SW480 (cell line): Measurements from ENCODE around the gene JAKMIP1.

ENCODE experiments used
- DNase-seq: peaks from one replicate; pipeline ENCODE4 v3.0.0-alpha.2; 2016; ENCODE audit warnings: low spot score

Gene JAKMIP1

DNA sequence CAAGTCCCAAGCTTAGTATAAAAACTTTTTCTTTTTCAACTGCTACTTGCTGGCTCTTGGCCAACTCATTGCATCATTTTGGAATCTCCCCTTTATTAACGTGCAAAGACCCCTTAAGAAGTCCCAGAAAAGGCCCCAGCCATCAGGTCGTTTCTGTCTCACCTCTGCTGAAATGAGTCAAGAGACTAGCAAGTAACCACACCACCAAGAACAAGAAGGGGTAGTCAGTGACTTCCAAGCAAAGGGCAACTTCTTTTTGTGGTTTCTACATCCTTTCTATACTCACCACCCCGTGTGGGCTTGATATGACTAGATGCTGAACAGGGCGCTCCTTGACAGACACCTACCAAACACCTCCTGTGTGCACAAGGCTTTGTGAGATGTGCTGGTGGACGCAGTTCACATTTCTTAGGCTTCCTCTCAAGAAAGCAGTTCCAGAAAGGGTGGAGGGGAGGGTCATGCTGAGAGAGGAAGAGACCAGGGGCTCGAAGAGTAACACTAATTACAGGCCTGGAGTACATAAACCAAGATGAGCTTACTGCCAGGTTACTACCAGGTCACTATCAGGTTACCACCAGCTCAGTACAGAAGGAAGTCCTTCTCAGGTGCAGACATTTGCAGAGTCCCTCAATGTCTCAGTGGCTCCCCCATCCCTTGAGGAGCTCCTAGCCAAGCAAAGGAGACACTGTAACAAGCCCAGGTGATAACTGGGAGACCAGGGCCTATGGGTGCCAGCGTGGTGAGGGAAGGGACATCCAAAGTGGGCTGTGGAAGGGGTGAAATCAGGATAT, 19.3 kb downstream of the JAKMIP1 start:
- no peak for DNase-seq

DNA sequence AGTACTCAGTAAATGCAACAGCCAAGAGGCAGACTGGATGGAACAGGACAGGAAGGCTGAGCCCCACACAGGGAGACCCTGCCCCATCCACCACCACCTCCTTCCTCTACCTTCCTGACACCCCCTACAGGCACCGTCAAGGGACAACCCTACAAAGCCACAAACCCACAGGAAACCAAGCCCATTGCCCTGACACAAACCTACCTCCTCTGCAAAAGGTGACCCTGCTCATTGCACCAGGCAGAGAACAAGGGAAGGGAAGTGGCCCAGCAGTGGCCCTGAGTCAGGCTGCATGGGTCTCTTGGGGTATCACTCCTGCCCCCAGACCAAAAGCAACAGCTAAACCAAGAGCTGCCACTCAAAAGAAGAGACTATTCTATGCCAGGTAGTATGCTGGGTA, 21.0 kb downstream of the JAKMIP1 start:
- DNase-seq = no peak

DNA sequence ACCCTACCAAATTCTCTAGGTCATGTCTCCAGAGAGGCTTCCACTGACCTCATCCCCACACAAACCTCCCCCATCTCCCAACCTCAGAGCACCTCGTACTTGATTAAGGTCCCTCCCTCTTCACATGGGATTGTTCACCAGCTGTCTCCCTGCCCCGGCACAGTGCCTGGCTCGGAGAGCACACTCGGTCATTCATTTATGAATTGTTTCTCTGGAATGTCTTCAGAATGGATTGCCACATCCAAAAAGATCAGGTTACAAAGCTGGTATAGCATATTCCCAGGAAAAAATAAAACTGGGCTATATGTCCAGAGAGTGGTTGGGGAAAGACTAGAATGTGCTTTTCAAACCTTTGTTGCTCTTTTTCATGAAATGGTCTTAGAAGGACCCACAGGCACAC, 21.6 kb downstream of the JAKMIP1 start:
- DNase-seq = no peak

- no peak for DNase-seq
Observed at GRCh38 chr4:6177587-6178197, 22.7 kb downstream of the JAKMIP1 start.

DNA sequence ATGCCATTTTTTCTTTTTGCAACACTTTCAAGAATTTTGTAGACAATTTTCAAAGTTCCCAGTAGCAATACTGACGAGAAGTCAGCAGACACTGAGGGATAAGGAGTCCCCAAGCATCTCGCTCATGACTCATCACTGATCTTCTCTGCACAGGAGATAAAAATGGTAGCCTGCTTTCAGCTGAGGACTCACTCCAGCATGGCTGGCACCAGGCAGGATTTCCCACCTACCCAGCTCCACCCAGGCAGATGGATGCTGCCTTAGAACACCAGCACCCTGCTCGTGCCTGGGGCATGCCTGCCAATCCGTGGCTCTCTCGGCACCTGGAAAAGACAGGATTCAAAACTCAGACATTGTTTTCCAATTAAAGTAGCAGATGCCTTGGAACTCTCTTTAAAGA, 24.9 kb downstream of the JAKMIP1 start:
- no peak for DNase-seq

- no peak for DNase-seq
Observed at GRCh38 chr4:6172927-6173200, 27.5 kb downstream of the JAKMIP1 start.

DNA sequence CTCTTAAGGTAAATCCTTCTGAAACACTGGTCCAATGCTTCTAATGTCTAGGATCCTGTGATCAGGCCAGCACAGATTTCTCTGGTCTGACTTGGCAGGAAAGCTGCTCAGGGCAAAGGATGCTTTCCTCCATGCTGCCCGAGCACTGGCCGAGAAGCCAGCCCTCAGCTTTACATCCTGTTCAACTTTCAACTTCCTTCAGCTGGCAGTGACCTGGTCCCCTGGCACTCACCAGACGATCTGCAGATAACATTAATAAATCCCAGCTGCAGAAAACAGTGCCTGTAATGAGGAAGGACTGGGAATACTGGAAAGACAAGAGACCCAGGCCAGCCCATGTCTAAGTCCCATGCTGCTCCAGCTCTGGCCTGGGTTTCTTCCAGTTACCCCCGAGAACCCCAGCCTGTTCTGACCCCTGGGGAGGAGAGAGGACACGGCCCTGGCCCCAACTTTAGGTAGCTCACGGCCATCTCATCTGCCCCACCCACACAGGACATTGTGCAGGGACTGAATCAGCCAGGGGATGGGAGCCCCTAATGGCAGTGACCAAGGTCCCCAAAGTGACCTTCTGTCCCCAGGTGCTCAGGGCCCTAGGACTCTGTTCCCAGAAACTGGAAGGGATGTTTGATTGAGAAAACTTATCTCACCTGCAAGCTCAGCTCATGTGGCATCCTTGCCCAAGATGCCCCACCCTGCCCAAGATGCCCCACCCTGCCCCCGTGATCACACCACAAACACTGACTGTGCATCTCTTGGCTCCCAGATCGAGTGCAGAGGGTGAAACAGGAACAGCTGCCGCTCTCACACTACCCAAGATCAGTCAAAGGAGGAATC, 28.0 kb downstream of the JAKMIP1 start:
- no peak for DNase-seq

GRCh38 chr4:6169239-6169638, 31.1 kb downstream of the JAKMIP1 start:
- DNase-seq = no peak

DNA sequence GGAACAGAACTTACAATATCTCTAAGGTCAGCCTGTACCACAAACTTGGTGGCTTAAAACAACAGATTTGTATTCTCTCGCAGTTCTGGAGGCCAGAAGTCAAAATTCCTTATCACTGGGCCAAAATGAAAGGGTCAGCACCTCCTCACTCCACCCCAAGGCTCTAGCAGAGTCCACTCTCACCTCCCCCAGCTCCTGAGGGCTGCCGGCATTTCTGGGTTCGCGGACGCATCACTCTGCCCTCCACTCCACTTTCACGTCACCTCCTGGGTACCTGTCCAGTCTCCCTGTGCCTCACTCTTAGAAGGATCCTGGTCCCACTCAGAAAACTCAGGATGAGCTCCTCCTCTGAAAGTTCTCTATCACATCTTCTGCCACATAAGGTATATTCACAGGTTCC, 34.6 kb downstream of the JAKMIP1 start:
- DNase-seq = no peak

DNA sequence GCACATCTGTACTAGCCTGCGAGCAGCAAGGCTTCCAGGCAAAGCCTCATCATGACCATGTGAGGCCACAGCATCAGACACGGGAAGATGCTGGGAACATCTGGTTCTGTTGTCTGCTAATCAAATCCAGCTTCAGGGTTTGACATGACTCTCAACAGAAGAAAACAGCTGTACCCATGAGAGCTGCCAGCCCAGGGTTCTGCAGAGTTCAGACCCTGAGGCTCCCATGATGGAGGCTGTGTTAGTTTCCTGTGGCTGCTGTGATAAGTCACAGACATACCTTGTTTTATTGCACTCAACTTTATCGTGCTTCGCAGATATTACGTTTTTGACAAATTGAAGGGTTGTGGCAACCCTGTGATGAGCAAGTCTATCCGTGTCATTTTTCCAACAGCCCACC, 37.5 kb downstream of the JAKMIP1 start:
- DNase-seq = no peak

DNA sequence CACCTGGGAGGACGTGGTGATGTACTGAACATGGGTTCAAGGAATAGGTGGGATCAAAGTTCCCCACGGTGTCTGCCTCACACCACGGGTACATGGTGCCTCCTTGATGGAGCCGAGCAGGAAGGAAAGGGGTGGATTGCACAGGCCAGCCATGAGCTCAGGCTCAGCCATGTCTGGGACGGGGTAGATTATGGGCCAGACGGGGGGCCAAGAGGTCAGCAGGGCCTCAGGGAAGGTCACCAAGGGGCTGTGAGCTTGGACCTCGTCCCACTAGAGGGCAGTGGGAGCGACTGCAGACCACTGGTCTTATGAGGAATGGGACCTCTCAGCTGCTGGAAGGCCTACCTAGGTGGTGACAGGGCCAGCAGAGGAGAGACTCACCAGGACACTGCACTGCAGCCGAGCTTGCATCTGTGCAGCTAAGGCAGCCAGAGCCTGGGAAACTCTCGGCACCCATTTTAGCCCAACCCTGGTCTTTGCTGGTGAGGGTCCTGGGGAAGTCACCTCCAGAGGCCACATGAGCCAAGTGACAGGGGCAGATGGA, 38.4 kb downstream of the JAKMIP1 start:
- no peak for DNase-seq

DNA sequence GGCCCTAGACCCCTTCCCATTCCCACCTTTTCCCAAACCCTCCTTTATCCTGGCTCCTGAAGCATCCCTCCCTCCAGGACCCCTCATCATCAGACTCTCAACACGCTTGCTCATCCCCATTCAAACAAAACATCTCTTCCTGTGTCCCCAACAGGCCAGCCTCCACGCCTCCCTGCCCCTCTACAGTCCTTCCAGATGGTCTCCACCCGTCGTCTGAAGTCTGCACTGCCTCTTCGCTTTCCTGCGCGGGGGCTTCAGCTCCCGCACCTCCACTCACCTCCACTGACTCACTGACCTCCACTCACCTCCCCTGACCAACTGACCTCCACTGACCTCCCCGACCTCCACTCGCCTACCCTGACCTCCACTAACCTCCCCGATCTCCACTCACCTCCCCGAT, 39.8 kb downstream of the JAKMIP1 start:
- no peak for DNase-seq

GRCh38 chr4:6157926-6158325, 42.4 kb downstream of the JAKMIP1 start:
- no peak for DNase-seq

DNA sequence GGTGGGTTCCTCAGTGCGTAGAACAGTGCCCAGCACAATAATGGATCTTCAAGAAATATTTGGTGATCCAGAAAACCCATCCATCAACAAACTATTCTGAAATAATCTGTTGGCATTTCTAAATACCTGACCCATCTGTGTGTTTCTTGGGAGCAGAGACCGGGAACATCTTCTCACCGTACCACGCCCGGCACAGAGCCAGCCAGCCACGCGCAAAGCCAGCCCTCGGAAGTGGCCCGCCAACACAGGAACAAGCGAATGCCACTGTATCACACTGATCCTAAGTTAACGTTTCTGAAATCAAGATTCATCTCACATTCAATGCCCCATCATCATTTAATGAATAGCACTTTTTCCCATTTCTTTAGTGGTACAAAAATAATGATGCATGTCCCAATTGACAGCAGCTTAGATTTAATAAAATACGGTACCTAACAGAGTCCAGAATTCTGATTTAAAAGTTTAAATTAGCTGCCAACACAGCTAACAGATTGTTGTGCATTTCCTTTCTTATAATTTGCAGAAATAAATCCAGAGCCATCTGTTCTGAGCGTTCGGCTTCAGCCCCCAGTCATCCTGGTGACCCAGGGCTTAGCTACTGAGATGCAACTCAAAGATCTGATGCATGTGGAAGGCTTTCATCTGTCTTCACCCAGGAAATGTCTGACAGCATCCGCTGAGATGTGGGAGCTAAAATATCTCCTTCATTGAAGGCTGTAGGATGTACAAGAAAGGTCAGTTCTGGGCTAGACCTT, 44.2 kb downstream of the JAKMIP1 start:
- no peak for DNase-seq

DNA sequence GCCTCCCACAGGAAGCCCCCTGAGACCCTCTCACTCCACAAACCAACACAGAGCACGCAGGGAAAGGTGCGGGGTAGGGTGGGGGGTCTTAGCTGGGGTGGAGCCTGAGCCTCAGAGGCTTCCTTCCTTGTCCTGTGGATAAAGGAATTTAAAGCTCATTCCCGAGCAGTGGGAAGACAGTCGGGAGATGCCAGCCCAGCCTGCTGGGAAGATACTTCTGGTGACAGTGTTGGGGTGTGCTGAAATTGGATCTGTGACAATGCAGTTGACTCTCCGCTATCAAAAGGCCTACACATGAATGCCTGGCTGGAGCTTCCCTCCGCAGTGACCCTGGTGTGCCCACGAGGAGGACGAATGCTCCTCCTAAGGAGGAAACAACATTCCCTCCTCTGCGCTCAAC, 45.5 kb downstream of the JAKMIP1 start:
- no peak for DNase-seq

DNA sequence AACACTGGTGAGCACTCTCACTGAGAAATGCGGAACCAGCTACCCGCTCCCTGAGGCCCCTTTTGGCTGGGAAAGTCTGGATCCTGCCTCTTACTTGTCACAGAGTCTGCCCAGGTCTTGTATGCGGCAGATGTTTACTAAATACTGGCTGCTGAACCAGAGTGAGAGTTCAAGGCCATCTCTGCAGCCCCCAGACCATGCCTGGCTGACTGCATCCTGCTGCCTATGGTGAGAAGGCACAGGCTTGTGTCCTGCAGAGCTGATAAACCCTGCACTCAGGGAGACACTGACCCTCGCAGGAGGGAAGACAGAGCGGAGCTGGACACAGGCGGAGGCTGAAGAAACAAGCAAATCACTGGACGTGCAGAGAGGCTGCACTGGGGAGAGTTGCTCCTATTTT, 46.5 kb downstream of the JAKMIP1 start:
- no peak for DNase-seq

DNA sequence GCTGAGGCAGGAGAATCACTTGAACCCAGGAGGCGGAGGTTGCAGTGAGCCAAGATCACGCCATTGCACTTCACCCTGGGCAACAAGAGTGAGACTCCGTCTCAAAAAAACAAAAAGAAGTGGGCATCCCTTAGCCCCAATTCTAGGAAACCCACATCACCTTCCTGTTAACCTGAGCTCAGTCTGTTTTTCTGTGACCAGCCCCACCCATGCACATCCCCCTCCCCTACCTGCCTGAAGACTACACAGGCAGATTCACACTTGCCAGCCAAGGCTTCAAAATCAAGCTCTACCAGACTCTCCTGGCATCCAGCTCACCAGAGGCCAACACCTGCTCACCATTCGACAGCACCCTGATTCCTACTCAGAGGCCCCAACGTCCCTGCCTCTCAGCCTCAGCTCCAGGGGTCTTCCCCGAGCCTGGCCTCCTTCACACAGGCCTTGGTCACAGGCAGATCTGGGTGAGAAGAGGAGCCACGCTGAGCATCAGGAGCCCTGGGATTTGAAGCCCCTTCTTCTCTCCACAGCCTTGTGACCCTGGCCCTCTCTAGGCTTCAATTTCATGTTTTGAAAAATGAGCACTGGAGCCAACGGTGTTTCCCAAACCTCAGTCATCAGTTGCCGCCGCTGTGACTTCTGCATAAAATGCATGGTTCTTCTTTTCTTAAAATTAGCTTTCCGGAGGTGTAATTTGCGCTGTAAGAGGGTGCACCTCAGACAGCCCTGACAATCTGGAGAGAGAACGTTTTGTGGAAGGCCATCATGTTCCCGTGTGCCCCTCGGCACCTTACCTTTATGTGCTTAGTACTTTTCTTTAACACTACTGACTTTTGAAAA, 47.3 kb downstream of the JAKMIP1 start:
- DNase-seq = no peak

- DNase-seq = no peak
Observed at GRCh38 chr4:6150046-6150735, 50.2 kb downstream of the JAKMIP1 start.

GRCh38 chr4:6148506-6149205, 51.7 kb downstream of the JAKMIP1 start:
- DNase-seq = no peak

DNA sequence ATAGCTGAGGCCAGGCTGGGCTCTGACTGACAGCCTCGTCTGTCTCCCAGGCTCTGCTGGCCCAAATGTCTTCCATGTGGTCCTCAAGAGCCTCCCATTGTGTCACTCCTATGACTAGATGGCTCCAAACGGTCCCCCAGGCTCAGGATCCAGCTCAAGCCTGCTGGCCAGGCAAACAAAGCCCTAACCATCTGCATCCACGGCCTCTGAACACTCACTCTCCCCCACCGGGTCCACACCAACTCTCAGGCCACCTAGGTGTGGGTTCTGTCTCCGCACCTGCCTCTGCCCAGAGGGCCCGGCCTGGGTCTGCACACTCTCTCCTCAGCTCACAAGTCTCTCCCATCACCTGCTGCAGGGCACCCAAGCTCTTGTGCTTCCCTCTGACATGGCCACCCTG, 52.9 kb downstream of the JAKMIP1 start:
- no peak for DNase-seq
